ENCODE data around the gene CHRDL2.

CHRDL2 gene

DNA sequence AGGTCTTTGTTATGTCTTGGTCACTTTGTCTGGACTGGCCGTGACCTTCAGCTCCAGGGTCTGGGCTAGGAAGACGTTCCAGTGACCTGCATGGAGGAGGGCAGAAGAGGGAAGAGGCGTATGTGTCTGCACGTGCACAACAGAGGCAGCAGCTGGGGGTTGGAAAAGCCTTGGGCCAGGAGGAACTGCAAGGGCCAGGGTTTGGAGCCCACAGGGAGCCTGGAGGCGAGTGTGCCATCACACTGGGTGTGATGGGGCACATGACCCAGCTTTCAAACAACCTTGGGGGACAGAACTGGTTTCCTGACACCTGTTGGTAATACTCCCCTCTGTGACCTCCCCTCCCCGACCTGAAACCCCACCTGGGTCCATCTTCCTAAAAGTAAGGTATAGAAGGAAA, 34.7 kb downstream of the CHRDL2 start:
- DNase-seq (ENCODE audit: extremely low read depth, low read depth) = no peak
- H3K4me3 ChIP-seq (replicated peaks; ENCODE audit: low read depth, low read length) = no peak overlapping the region
- TF ChIP-seq, protein P1, sequence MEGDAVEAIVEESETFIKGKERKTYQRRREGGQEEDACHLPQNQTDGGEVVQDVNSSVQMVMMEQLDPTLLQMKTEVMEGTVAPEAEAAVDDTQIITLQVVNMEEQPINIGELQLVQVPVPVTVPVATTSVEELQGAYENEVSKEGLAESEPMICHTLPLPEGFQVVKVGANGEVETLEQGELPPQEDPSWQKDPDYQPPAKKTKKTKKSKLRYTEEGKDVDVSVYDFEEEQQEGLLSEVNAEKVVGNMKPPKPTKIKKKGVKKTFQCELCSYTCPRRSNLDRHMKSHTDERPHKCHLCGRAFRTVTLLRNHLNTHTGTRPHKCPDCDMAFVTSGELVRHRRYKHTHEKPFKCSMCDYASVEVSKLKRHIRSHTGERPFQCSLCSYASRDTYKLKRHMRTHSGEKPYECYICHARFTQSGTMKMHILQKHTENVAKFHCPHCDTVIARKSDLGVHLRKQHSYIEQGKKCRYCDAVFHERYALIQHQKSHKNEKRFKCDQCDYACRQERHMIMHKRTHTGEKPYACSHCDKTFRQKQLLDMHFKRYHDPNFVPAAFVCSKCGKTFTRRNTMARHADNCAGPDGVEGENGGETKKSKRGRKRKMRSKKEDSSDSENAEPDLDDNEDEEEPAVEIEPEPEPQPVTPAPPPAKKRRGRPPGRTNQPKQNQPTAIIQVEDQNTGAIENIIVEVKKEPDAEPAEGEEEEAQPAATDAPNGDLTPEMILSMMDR (IDR thresholded peaks at IDR 0.05; ENCODE audit: low read depth, low read length, missing control alignments) = no peak

DNA sequence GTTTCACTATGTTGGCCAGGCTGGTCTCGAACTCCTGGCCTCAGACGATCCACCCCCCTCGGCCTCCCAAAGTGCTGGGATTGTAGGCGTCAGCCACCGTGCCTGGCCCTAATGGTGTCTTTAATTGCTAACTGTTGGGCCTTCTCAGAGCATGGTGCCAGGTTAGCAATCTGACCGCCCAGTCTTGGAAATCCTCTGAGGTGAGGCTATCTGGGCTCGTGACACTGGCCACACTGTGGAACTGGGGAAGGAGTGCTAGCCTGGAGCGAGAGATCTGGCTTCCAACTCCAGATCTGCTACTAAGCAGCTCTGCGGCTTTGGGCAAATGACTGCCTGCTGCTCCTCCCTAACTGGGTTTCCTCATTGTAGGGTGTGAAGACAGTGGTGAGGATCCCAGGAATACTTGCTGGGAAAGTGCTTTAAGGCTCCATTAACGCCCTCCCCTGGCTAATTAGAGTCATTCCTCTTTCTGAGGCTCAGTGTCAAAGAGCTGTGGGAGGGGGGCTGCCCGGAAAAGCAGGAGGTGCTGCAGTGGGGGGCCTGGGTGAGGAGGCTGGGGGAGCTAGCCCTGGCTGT, 35.4 kb downstream of the CHRDL2 start:
- TF ChIP-seq, protein P1 (IDR thresholded peaks at IDR 0.05; ENCODE audit: low read depth, low read length, missing control alignments) = no peak

DNA sequence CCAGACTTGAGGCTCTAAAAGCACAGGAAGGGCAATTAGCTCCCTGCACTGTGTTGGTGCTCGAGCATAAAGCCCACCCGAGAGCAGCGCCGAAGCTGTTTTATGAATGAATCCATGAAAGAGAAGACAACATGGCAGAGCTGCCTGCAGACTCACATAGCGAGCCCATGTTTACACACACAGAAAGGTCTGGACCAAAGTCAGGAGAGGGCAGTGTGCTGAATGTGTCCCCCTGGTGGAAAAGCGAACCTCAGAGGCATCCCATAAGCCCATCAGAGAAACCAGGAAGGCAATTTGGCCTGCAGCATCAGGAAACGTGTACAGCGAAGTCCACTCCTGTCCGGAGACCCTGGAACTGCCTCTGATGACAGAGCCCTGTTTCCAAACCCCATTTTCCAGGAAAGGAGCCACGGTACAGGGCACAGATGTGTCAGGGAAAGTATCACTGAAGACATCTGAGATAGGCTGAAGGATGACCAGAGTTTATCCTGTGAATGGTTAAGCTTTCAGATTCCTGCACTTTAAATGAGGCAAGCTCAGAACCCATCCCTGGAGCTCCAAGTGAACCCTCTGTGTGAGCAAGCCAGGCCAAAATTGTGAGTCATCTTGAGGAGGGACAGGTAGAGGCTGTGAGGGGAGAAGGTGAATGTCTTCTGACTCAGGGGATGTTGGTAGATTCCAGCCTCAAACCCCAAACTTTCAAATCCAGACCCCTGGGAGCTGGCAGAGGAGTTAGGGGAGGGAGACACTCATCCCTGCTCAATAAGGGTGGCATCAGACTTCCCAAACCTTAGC, 36.9 kb downstream of the CHRDL2 start:
- TF ChIP-seq, protein P1 (IDR thresholded peaks at IDR 0.05; ENCODE audit: low read depth, low read length, missing control alignments) = peak; percentile 2
- no peak overlapping the region for H3K4me3 ChIP-seq (replicated peaks; ENCODE audit: low read depth, low read length)
- no peak for DNase-seq (ENCODE audit: extremely low read depth, low read depth)

More for the DNA sequence above, 35.4 kb downstream of the CHRDL2 start:
- DNase-seq (ENCODE audit: extremely low read depth, low read depth) = no peak
- H3K4me3 ChIP-seq (replicated peaks; ENCODE audit: low read depth, low read length) = no peak overlapping the region

DNA sequence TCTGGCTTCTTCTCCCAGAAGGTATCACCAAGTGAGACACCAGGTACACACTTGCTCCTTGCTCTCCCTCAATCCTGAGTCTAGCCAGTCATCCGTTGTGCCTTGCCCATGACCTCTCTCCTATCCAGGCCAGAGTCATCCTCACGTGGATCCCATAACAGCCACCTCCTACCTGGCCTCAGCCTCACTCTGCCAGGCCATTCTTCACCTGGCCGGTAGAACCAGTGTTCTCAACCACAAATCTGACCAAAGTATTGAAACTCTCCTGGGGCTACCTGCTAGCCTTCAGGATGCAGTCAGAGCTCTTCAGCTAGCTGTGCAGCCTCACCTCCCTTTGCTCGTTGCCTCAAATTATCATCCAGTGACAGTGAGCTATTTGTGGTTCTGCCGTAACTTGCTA, 37.7 kb downstream of the CHRDL2 start:
- no peak for DNase-seq (ENCODE audit: extremely low read depth, low read depth)
- H3K4me3 ChIP-seq (replicated peaks; ENCODE audit: low read depth, low read length) = no peak overlapping the region
- TF ChIP-seq, protein P1 (IDR thresholded peaks at IDR 0.05; ENCODE audit: low read depth, low read length, missing control alignments) = no peak

DNA sequence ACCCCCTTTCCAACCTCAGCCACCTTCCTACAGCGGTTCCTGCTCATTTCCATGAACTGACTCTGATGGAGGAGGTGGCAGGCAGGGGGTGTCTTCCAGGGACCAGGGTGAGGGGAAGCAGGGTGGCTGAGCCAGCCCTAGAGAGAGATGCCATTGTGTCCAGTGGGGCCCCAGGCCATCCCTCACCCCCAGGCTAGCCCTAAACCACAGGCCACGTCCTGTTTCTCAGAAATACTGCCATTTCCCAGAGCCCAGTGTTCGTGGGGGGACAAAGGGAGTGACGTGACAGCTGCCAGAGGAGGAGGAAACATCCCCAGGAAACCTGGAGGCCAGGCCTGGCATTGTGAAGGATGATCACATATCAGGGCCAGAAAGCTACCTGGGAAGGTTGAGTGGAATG, 39.5 kb downstream of the CHRDL2 start:
- TF ChIP-seq, protein P1 (IDR thresholded peaks at IDR 0.05; ENCODE audit: low read depth, low read length, missing control alignments) = no peak
- no peak overlapping the region for H3K4me3 ChIP-seq (replicated peaks; ENCODE audit: low read depth, low read length)
- no peak for DNase-seq (ENCODE audit: extremely low read depth, low read depth)

DNA sequence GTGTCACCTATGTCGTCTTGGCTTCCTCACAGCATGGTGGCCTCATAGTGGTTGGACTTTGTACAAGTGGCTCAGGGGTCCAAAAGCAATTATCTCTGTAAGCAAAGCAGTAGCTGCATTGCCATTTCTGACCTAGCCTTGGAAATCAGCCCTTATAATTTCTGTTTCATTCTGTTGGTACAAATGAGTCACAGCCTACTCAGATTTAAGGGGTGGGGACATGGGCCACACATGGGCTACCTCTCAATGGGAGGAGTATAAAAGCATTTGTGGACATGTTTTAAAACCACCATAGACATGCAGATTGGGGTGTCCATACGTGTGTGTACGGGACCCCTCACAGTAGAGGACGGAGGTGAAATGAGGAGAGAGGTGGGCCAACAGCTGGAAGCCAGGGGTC, 41.6 kb downstream of the CHRDL2 start:
- no peak for DNase-seq (ENCODE audit: extremely low read depth, low read depth)
- TF ChIP-seq, protein P1 (IDR thresholded peaks at IDR 0.05; ENCODE audit: low read depth, low read length, missing control alignments) = no peak
- no peak overlapping the region for H3K4me3 ChIP-seq (replicated peaks; ENCODE audit: low read depth, low read length)
